ENCODE results near the gene PVALB.

PVALB gene

DNA sequence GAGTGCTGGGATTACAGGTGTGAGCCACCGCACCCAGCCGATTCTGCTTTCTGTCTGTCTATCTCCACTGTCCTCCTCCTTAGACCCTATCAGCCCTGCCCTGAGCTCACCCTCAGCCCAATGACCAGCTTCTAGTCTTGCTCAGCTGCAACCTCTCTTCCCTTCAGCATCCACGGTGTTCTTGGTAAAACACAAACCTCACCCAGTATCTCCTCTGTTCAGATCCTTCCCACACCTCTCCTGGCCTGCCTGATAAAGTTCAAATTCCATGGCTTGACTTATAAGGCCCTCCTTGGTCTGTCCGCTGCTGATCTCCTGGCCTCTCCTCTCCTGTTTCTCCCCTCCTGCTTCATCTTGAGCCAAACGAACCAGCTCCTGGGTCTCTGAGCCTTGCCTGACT, 29.4 kb upstream of the PVALB start:
- no peak for DNase-seq

DNA sequence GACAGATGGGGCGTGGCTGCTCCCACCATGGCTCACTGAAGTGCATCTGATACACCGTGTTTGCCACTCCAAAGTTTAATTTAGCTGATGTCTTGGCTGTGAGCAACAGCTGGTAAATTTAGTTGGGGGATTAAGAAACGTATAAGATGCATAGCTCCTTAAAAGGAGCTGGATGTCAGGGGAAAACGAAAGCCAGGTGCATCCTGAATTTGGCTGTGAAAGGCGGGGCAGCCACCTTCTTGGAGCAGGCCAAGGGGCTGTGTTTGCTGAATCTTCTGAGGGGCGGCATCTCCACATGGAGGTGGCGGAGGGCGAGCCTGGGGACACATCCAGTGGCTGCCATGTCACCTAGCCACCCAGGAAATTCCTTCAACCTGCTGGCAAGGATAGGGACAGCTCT, 23.3 kb upstream of the PVALB start:
- no peak for DNase-seq

DNA sequence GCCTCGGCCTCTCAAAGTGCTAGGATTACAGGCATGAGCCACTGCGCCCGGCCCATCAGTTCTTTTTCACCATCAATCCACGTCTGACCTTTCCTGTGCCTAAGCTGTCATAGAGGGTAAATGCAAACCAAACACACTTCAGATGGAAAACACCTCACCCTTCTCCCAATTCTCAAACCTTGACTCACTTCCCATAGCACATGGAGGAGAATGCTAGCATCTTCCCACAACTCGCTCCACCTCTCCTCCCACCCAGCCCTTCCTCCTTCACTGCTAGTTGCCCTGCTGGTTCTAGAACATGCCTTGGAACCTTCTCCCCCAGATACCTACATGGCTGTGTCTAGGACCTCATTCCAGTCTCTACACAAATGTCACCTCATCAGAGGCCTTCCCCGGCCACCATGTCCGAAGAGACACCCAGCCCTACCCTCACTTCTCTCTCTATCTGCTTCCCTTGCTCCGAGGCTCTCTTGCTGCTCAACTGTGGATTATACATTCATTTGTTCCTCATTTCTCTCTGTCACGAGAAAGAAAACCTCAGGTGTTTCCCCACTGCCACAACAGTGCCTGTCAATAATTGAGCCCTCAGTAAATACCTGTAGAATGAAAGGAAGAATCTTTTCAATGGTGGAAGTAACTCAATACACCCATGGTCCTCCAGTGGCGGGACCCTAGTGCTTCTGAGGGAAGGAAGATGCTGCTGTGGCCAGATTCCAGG, 22.7 kb upstream of the PVALB start:
- DNase-seq, result no peak

DNA sequence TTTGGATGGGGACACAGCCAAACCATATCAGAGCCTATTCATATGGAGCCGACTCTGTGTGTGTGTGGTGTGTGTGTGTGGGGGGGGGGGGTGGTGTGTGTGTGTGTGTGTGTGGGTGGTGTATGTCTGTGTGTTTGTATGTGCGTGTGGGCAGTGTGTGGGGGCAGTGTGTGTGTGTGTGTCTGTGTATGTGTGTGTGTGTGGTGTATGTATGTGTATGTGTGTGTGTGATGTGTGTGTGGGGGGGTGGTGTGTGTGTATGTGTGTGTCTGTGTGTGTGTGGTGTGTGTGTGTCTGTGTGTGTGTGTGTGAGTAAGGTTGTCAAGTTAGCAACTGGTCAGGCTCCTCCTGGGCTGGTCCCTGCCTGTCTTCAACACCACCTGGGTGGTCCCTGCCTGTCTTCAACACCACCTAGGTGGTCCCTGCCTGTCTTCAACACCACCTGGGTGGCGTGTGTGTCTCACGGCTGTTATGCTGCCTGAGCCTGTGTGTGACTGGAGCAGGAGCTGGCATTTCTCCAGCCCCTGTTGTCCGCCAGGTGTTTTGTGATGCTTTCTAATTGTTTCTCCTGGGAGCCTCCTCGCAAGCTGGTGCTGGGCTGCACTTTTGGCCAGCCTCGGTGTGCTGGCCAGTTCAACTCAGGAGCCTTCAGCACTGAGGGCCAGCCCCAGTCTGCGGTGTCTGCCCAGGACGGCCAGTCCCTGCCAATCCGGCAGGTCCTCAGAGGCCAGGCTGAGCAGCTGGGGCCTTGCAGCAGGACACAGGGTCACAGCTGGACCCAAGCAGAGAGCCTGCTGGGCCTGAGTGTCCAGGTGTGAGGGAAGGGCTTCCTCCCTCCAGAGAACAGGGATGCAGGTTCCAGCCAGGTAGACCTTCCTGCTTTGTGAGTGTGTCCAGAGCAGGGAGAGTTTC, 21.5 kb upstream of the PVALB start:
- no peak for DNase-seq

DNA sequence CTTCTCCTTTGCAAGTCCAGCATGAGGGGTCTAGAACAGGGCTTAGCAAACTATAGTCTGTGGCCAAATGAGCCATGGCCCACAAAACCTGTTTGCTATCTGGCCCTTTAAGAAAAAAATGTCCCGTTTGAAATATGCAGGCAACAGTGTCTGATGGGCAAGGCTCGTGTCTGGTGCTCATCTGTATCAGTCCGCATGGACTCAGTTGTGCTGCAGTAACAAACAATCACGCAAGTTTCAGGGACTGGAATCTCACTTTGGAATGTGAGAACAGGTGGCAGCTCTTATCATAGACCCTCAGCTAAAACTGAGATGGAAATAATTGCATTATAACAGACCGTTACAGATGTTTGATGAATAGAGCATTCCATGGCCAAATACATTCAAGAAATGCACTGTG, 19.1 kb upstream of the PVALB start:
- DNase-seq, result no peak

DNA sequence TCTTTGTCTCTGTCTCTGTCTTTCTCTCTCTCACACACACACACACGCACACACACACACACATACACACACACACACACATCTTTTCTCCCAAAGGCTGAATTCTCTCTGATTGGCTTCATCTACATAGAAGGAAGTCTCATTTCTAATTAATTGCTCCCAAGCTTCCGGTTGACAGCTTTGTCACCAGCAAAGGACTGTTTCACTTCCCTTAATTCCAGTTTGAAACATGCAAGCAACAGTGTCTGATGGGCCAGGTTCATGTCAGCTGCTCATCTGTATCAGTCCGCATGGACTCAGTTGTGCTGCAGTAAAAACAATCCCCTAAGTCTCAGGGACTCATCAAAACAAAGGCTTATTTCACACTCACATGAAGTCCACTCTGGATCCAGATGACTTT, 16.2 kb upstream of the PVALB start:
- no peak for DNase-seq

DNA sequence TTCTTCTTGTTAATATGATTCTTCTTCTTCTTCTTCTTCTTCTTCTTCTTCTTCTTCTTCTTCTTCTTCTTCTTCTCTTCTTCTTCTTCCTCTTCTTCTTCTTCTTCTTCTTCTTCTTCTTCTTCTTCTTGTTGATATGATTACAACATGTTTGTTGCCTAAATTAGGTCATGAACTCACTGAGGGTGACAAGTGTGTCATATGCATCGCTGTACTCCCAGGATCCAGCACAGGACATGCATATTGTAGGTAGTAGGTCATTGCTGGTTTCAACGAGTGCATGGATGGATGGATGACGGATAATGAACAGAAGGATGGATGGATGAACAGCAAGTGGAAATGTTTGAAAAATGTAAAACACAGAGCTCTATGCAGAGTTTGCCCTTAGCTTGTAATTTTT, 14.9 kb upstream of the PVALB start:
- no peak for DNase-seq

DNA sequence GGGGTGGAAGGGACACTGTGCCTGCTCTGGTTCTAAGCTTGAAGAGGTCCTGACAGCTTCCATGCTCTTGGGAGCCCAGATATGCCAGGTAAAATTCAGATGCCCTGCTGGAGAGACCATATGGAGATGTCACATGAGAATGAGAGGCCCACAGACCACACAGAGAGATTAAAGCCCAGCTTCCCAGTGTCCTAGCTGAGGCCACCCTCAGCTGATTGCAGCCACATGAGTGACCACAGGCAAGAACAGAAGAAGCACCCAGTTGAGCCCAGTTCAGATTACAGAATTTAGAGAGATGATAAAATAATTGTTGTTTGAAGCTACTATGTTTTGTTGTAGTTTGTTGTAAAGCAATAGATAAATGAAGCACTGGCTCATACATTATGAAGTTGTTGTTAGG, 14.4 kb upstream of the PVALB start:
- DNase-seq, result no peak

DNA sequence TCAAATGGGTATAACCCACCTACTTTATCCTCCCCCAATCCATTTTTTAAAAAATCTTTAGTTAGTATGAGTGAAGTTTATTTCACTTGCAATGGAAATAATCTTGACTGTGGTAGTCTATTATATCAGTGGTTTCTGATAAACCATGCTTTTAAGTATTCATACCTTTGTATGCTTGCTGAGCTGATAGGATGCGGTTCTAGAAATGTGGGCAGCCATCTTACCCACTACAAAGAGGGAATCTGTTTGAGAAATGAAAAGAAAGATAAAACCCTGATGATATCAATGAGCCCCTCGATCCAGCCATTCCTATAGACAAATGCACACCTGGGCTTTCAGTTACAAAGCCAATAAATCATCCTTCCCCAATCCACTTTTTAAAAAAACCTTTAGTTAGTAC, 13.8 kb upstream of the PVALB start:
- DNase-seq, result no peak

DNA sequence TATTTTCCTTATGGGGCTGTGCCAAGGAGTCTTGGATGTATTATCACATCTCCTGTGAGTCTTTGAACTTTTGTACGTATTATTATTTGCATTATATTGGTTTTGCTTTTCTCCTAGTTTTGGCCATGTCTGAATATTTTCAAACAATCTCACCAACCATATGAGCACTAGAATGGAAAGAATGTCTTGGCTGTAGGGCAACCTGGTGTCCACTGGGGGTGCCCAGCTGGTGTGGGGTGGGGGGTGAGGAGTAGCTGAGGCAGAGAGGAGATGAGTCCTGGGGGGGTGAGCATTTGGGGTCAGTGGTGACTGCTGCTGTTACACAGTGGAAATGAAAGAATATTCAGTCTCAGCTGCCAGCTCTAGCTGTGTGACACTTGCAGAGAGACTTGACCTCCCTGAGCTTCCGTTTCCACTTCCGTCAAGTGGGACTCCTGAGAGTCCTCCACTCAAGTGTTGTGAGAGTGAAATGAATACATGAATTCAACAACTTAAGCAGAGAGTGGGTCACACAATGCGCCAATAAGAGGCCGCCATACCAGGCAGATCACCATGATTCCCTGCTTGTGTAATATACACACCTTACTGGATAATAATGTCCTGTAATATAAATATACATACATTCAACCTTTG, 12.7 kb upstream of the PVALB start:
- no peak for DNase-seq

DNA sequence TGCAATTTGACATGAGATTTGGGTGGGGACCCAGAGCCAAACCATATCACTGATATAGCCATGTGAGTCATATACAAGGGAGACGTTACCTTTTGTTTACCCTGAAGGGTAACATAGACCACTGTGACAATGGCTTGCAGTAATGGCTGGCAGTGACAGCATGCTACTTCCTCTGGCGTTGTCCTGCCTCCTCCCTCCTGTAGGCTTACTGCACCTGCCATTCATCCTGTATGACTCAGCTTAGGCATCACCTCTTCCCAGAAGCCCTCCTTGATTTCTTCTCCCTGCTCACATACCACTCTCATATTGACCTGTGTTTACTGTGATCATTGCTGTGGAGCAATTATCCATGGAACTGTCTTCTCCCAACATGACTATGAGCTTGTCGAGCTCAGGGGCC, 12.0 kb upstream of the PVALB start:
- DNase-seq, result no peak

DNA sequence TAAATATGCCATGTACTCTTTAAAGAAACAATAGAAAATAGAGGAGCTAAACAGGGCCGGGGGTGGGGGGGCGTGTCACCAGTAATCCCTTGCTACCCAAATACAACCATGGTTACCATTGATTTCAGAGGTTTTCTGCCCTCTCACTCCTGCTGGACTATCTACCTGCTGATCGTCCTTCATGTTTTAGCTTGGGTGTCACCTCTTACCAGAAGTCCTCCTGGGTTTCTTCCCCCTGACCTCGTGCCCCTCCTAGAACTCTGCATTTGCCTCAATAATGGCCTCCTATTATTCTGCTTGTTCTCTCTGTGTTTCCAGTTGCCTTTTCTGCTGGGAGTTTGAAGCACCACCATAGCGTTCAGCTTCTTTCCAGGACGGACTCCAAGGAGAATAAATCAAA, 9.4 kb upstream of the PVALB start:
- no peak for DNase-seq

DNA sequence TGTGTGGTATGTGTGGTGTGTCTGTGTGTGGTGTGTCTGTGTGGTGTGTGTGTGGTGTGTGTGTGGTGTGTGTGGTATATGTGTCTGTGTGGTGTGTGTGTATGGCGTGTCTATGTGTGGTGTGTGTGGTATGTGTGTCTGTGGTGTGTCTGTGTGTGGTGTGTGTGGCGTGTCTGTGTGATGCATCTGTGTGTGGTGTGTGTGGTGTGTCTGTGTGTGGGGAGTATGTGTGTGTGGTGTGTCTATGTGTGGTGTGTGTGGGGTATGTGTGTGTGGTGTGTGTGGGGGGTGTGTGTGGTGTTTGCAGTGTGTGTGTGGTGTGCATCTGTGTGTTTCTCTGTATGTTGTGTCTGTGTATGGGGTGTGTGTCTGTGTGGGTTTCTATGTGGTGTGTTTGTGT, 7.8 kb upstream of the PVALB start:
- no peak for DNase-seq

DNA sequence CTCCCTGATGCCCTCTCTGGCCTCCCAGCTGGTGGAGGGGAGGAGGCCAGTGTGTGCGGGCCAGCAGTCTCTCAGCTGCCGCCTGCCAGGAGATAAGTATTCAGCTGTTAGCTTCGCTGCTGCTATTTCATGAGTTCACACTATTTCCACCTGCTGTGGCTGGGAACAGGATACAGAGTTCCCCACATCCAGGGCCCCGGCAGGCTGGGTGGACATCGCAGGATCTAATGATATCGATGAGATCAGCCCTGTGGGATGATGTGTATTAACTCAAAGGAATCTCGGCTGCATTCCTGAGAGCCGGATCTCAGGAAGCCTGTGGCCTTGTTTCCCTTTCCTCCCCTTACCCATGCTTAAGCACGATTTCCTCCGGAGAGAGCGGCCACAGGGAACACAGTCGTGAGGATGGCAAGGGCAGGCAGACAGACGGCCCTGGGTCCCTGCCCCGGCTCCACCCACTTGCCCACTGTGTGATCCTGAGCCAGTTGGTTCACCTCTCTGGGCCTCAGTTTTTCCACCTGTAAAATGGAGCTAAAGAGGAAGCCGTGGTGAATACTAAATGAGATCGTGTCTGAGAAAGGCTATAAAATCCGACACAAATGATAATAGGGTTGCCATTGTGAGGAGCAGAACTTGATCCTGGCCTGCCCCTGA, 6.5 kb upstream of the PVALB start:
- DNase-seq, result no peak

DNA sequence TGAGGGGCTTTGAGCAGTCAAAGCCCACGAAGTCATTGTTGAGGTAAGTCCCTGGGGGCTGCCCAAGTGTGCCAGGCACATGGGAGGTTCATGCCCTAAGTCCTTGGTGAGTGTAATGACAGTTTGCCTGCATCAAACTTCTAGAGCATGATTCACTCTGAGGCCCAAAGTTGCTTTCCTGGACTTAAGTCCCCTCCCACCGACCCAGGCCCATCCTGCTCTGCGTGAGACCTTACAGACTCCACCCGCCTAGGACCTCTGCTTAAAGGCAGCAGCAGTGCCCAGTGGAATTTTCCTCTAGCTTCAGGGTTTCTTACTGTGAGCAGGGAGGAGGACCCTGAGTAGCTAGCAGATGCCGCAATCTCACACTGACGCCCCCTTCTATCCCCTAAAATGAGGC, 5.7 kb upstream of the PVALB start:
- no peak for DNase-seq

DNA sequence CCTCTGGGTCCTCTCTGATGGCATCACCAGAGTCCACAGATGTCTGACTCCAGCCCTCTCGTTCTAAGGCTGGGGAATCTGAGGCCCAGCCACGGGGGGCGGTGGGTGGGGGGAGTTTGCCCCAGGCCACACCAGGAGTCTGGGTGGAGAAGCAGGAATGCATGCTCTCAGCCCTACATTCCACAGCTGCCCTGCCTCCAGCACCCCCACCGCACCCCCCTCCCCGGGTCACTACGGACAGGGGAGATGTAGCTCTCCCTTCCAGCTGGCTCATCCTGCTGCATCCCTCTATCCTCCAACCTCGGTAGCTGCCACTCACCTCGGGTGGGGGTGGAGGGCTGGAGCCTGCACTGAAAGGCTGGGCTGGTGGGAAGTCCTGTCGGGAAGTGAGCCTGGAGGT, 2.3 kb upstream of the PVALB start:
- no peak for DNase-seq

DNA sequence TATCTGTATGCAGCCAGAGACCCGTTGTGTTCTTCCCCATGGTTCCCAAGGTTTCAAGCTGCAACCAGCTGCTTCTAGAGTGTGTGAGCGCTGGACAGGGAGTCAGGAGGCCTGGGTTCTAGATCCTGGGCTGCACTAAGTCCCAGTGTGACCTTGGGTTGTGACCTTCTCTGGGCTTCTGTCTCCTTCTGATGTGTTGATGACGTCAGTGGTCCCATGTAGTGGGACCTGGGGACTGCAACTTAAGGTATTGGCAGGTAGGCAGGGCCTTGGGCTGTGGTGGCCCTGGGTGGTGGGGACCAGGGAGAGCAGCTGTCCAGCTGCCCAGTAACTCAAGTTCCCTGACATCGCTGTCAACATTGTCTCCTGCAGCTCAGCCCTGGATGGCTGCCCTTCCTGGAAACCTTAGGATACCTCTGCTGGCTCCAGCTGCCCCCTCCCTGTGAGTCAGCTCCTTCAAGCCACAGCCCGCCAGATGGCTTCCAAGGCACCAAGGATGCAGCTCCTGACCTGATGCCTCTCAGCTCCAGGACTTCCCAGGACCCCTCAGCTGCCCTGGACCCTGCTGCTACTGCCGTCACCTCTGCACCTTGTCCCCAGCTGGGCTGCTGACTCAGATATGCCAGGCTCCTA, 1.3 kb upstream of the PVALB start:
- no peak for DNase-seq

DNA sequence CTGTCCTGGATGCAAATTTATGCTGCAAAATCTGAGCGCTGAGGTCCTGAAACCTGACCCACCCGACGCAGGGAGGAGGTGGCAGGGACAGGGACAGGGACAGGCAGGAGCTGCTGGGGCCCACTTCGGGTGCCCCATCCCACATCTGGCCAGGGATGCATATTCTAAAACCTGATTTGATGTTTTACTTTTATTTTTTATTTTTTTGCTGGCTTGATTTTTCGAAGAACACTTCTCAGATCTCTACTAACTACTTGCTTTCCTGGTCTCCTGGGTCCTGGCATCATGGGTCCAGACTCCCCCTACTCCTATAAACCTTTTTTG, 652 bp upstream of the PVALB start:
- DNase-seq, result no peak

DNA sequence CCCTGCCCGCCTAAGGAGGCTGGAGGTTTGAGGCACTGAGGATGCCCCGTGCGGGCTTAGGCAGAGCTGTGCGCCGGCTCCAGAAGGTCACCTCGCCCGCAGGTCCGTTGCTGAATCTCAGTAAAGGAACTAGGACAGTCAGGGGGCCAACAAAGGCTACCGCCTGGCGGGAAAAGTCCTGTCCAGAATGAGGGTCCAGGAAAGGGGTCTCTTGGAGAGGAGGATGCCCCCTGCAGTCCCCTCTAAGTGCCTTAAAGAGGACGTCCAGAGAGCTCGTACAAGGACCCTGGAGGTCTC, 548 bp downstream of the PVALB start:
- DNase-seq, result no peak

DNA sequence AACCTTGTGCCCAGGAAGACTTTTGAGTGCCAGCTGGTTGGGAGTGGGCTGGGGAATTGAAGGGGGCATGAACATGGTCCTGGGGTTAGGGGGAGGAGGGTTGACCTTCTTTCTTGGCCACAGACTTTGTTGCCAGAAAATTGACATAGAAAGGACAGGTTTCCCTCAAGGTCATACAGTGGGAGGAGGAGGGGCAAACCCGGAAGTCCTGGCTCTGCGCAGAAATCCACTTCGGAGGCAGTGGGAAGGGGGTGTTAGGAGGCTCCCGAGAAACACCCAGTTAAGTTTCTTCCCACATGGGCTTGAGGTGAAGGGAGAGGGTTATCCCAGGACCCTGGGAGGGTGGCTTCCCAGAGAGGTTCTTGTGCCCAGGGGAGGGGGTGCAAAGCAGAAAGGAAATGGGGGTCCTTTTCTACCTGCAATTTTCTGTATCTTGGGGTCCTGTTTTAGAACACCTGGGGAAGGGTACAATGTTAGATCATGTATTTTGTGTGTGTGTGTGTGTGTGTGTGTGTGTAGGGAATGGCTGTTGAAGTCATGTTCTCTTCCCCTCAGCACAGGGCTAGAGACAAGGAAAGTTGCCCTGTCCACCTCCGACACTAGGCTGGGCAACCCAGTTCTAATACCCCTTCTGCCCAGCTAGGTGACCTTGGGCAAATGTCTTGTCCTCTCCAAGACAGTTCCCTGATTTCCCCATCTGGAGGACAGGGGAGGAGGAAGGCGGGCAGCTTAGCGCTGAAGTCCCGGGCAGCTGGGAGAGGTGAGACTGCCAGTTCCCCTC, 1.1 kb downstream of the PVALB start:
- DNase-seq, result no peak

DNA sequence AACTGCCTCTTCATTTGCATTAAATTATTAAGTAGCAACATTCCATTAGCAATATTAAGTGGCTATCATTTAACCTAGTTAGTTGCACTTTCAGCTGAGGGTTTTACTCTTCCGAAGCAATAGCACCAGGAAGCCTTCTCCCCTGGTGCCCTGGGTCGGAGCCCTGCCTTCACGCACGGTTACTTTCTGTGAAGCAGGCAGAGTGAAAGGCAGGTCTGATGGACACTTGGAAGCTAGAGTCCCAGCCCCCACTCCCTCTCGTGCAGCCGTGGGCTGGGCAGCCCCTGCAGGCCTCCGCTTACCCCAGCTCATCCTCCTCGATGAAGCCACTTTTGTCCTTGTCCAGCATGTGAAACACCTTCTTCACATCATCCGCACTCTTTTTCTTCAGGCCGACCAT, 2.0 kb downstream of the PVALB start:
- no peak for DNase-seq

DNA sequence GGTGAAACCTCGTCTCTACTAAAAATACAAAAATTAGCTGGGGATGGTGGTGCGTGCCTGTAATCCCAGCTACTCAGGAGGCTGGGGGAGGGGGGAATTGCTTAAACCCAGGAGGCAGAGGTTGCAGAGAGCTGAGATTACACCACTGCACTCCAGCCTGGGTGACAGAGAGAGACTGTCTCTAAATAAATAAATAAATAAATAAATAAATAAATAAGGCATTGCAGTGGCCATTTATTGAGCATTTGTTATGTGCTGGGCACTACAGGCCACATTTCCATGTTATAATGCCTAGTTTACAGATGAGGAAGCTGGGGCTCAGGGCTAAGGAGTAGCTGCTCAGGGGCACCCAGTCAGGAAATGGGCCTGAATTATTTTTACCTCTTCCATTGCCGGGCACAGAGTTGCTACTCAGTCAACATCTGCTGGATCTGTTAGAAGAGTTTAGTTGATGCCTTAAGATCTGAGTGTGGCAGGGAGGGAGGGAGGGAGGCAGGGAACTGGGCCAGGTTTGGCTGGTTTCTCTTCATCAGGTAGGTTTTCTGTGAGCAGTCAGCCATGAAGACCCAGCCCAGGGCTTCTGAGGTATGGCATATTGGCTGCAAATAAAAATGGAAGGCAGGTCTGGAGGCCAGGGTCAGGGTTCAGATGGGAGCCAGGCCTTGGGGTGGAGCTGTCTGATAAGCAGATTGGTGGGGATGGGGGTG, 5.6 kb downstream of the PVALB start:
- DNase-seq, result no peak
